ENCODE data around the gene FOXF1.

FOXF1 gene

GRCh38 chr16:86504315-86505184 is 5.8 kb upstream of the FOXF1 start:
- peaks cover 23% of the 10 kb centered on the region for H3K4me1 ChIP-seq (ENCODE audit: insufficient read depth, insufficient read length)
- no peaks in the 10 kb centered on the region for H3K36me3 ChIP-seq (ENCODE audit: insufficient read depth, insufficient read length, low read length)
- H3K9ac ChIP-seq (ENCODE audit: insufficient read length, low read depth), result no peak overlapping the region
- no peak for DNase-seq (ENCODE audit: low read depth, low spot score)
- peaks cover 100% of the 10 kb centered on the region for H3K27me3 ChIP-seq (ENCODE audit: insufficient read depth, insufficient read length)
- H3K9me3 ChIP-seq (ENCODE audit: insufficient read depth, low read length), result no peaks in the 10 kb centered on the region
- TF ChIP-seq YY1 (IDR thresholded peaks at IDR 0.05; ENCODE audit: insufficient read depth, insufficient read length) (no peak), ZNF274 (IDR thresholded peaks at IDR 0.05; ENCODE audit: low read depth, low read length) (no peak), SUZ12 (IDR thresholded peaks at IDR 0.05; ENCODE audit: extremely low read depth, insufficient read depth, insufficient read length) (no peak)
- H3K4me3 ChIP-seq (ENCODE audit: insufficient read length, low read depth), result no peak overlapping the region

GRCh38 chr16:86505185-86505898 is 5.0 kb upstream of the FOXF1 start:
- no peak overlapping the region for H3K9ac ChIP-seq (ENCODE audit: insufficient read length, low read depth)
- H3K9me3 ChIP-seq (ENCODE audit: insufficient read depth, low read length), result no peaks in the 10 kb centered on the region
- no peak for DNase-seq (ENCODE audit: low read depth, low spot score)
- H3K36me3 ChIP-seq (ENCODE audit: insufficient read depth, insufficient read length, low read length), result no peaks in the 10 kb centered on the region
- H3K4me3 ChIP-seq (ENCODE audit: insufficient read length, low read depth), result no peak overlapping the region
- no peak for TF ChIP-seq ZNF274 (IDR thresholded peaks at IDR 0.05; ENCODE audit: low read depth, low read length)
- TF ChIP-seq SUZ12 (IDR thresholded peaks at IDR 0.05; ENCODE audit: extremely low read depth, insufficient read depth, insufficient read length), result peak; percentile 86
- H3K4me1 ChIP-seq (ENCODE audit: insufficient read depth, insufficient read length), result peaks cover 23% of the 10 kb centered on the region
- peaks cover 98% of the 10 kb centered on the region for H3K27me3 ChIP-seq (ENCODE audit: insufficient read depth, insufficient read length)

GRCh38 chr16:86505899-86506864 is 4.1 kb upstream of the FOXF1 start:
- DNase-seq (ENCODE audit: low read depth, low spot score), result no peak
- H3K36me3 ChIP-seq (ENCODE audit: insufficient read depth, insufficient read length, low read length), result no peaks in the 10 kb centered on the region
- peaks cover 27% of the 10 kb centered on the region for H3K4me1 ChIP-seq (ENCODE audit: insufficient read depth, insufficient read length)
- H3K9me3 ChIP-seq (ENCODE audit: insufficient read depth, low read length), result no peaks in the 10 kb centered on the region
- no peak overlapping the region for H3K9ac ChIP-seq (ENCODE audit: insufficient read length, low read depth)
- peaks cover 98% of the 10 kb centered on the region for H3K27me3 ChIP-seq (ENCODE audit: insufficient read depth, insufficient read length)
- no peak overlapping the region for H3K4me3 ChIP-seq (ENCODE audit: insufficient read length, low read depth)
- TF ChIP-seq ZNF274 (IDR thresholded peaks at IDR 0.05; ENCODE audit: low read depth, low read length) (no peak), SUZ12 (IDR thresholded peaks at IDR 0.05; ENCODE audit: extremely low read depth, insufficient read depth, insufficient read length) (peak; percentile 56)

DNA sequence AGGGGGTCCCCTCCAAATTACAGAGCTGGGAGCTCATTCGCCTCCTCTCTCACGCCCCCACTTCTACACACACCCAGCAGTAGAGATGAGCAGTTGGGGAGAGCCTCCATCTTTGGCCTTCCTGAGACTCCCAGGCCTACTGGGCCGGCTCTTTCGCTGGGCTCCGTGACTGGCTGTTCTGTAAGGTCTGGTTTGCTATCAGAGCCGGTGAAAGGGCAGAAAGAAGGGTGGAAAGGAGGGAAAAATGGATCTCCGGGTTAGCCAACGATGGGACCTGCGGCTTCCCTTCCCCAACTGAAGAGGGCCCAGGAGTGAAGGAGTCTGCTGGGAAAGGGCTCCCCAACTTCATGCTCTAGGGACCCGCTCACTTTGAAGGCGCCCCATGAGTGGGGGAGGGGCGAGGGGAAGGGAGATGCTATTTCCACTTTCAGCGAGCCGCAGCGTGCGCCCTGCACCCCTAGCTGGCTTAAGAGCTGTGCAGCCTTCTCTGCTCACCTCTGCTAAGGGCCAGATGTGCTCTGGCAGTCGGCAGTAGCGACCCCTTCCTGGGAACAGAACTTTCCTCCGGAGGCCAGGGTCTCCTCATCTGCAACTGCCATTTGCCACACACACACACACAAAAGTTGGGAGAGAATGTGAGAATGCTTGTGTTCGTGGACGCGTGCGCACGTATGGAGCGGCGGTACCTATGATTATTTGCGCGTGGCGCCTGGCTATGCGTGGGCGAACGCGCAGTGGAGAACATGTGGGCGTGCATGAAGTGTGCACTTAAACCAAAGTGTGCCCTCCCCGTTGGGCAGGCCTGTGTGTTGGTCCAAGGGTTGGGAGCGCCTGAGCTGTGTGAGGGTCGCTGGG is 2.9 kb upstream of the FOXF1 start:
- Histone ChIP-seq H3K4me3 (ENCODE audit: insufficient read length, low read depth) (peak overlapping the region; percentile 37), H3K9me3 (ENCODE audit: insufficient read depth, low read length) (no peaks in the 10 kb centered on the region), H3K4me1 (ENCODE audit: insufficient read depth, insufficient read length) (peaks cover 26% of the 10 kb centered on the region), H3K36me3 (ENCODE audit: insufficient read depth, insufficient read length, low read length) (no peaks in the 10 kb centered on the region), H3K9ac (ENCODE audit: insufficient read length, low read depth) (peak overlapping the region; percentile 15), H3K27me3 (ENCODE audit: insufficient read depth, insufficient read length) (peaks cover 98% of the 10 kb centered on the region)
- TF ChIP-seq SUZ12 (IDR thresholded peaks at IDR 0.05; ENCODE audit: extremely low read depth, insufficient read depth, insufficient read length), result no peak
- TF ChIP-seq YY1 (IDR thresholded peaks at IDR 0.05; ENCODE audit: insufficient read depth, insufficient read length), result no peak
- TF ChIP-seq ZNF274 (IDR thresholded peaks at IDR 0.05; ENCODE audit: low read depth, low read length), result no peak
- DNase-seq (ENCODE audit: low read depth, low spot score), result no peak

- H3K4me1 ChIP-seq (ENCODE audit: insufficient read depth, insufficient read length), result peaks cover 29% of the 10 kb centered on the region
- peaks cover 98% of the 10 kb centered on the region for H3K27me3 ChIP-seq (ENCODE audit: insufficient read depth, insufficient read length)
- peak overlapping the region; percentile 15 for H3K9ac ChIP-seq (ENCODE audit: insufficient read length, low read depth)
- H3K4me3 ChIP-seq (ENCODE audit: insufficient read length, low read depth), result peak overlapping the region; percentile 37
- no peaks in the 10 kb centered on the region for H3K36me3 ChIP-seq (ENCODE audit: insufficient read depth, insufficient read length, low read length)
- DNase-seq (ENCODE audit: low read depth, low spot score), result no peak
- TF ChIP-seq YY1 (IDR thresholded peaks at IDR 0.05; ENCODE audit: insufficient read depth, insufficient read length), result no peak
- peak; percentile 100 for TF ChIP-seq SUZ12 (IDR thresholded peaks at IDR 0.05; ENCODE audit: extremely low read depth, insufficient read depth, insufficient read length)
- TF ChIP-seq ZNF274 (IDR thresholded peaks at IDR 0.05; ENCODE audit: low read depth, low read length), result no peak
- no peaks in the 10 kb centered on the region for H3K9me3 ChIP-seq (ENCODE audit: insufficient read depth, low read length)
Observed at GRCh38 chr16:86508028-86508946, 2.0 kb upstream of the FOXF1 start.

Measured in NT2/D1 (cell line).